ENCODE data around the gene EPS8L1. TPM values are rescaled to one million over a fixed set of nuclear protein-coding genes. Genes with fewer than 3 reads are reported as not detected.

EPS8L1 gene
- total RNA-seq, 2 donors from 2014 or later: 22.1 to 23.3 TPM

DNA sequence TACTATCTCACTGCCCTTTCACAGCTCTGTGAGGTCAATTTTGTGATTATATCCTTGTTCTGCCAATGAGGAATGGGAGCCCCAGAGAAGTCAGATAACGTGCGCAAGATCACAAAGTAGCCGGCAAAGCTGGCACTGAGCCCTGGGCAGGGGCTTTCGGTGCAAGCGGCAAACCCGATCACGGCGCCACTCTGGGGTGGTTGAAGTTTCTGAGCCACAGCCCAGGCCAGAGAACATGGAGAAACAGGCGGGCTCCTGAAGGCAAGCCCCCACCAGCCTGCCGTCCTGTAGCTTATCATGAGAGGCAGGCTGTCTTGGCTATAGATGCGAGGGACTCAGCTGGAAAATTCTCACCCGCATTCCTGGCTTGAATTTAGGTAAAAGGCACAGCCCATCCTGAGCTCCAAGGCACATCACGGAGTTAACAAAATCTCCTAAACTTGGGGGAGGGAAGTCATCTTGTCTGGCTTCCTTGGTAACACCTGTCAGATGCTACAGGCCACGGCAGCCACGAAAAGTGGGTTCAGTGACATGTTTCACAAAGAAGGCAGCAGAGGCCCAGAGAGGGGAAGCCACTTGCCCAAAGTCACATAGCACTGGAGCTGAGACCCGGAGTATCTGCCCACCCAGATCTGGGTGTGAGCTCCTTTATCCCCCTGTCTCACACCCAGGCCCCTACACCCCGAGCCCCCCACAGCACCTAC lies 60.9 kb downstream of the EPS8L1 start:
- Histone ChIP-seq H3K27me3 (peaks cover 0 to 17% of the 10 kb centered on the region in 2 donors), H3K9me3 (no peaks in the 10 kb centered on the region), H3K4me3 (no peak overlapping the region), H3K27ac (no peak overlapping the region), H3K36me3 (replicated peaks in 1 of 2; ENCODE audit: insufficient read depth in 1 of 2, low read depth in 2 of 2) (no peaks in the 10 kb centered on the region), H3K4me1 (peaks cover 6% of the 10 kb centered on the region)
- no peak for DNase-seq
- TF ChIP-seq, protein P1, sequence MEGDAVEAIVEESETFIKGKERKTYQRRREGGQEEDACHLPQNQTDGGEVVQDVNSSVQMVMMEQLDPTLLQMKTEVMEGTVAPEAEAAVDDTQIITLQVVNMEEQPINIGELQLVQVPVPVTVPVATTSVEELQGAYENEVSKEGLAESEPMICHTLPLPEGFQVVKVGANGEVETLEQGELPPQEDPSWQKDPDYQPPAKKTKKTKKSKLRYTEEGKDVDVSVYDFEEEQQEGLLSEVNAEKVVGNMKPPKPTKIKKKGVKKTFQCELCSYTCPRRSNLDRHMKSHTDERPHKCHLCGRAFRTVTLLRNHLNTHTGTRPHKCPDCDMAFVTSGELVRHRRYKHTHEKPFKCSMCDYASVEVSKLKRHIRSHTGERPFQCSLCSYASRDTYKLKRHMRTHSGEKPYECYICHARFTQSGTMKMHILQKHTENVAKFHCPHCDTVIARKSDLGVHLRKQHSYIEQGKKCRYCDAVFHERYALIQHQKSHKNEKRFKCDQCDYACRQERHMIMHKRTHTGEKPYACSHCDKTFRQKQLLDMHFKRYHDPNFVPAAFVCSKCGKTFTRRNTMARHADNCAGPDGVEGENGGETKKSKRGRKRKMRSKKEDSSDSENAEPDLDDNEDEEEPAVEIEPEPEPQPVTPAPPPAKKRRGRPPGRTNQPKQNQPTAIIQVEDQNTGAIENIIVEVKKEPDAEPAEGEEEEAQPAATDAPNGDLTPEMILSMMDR (IDR thresholded peaks at IDR 0.05): no peak
- no peak for TF ChIP-seq POLR2A (IDR thresholded peaks at IDR 0.05)
- intact Hi-C loops (cut with DNase I): loop anchor here (5.0 kb wide), 1 partner anchor 281 kb away; no protein-coding TSS in a partner anchor
- ATAC-seq: no peak
- 50 to 59% methylated on average over 11 to 17 of the region's 17 CpGs for WGBS, 2 donors

Small RNA genes lying within 50 kb of the gene (microRNA-seq; reads per million reads assigned to microRNA genes)
- 0 reads per million in 2 donors for gene MIR7975 (ENCODE audit: borderline number of aligned reads in 2 of 2, borderline replicate concordance in 2 of 2)

Small RNA genes lying within 50 kb of the gene (small RNA-seq; reads per million reads assigned to genes)
- not detected for gene MIR7975

Other genes starting within 250 kb of the EPS8L1 start
- not detected for gene KIR2DS4, start 243.2 kb upstream of the EPS8L1 start, total RNA-seq
- not detected for gene KIR3DL2, start 225.4 kb upstream of the EPS8L1 start, total RNA-seq
- not detected for gene FCAR, start 201.6 kb upstream of the EPS8L1 start, total RNA-seq
- not detected for gene NCR1, start 169.7 kb upstream of the EPS8L1 start, total RNA-seq
- gene NLRP7, start 128.3 kb upstream of the EPS8L1 start, total RNA-seq: not detected
- gene NLRP2, start 109.5 kb upstream of the EPS8L1 start, total RNA-seq: 10 to 100 TPM in 1 of 2 donors, 1 to 10 TPM in 1; 1.3 to 10.2 TPM
- under 1 TPM in 1 of 2 donors, not detected in 1; 0.78 TPM for gene GP6, start 37.6 kb upstream of the EPS8L1 start, total RNA-seq
- 10 to 100 TPM; 18.4 to 20.4 TPM for gene RDH13, start 12.7 kb upstream of the EPS8L1 start, total RNA-seq
- 100 to 1,000 TPM in 1 of 2 donors, 10 to 100 TPM in 1; 81.2 to 135 TPM for gene PPP1R12C, start 41.8 kb downstream of the EPS8L1 start, total RNA-seq
- not detected for gene TNNT1, start 73.3 kb downstream of the EPS8L1 start, total RNA-seq
- gene TNNI3, start 81.9 kb downstream of the EPS8L1 start, total RNA-seq: not detected
- 1 to 10 TPM; 1.6 TPM for gene DNAAF3, start 90.7 kb downstream of the EPS8L1 start, total RNA-seq
- gene SYT5, start 104.4 kb downstream of the EPS8L1 start, total RNA-seq: under 1 TPM in 1 of 2 donors, not detected in 1; 0.26 TPM
- gene PTPRH, start 133.6 kb downstream of the EPS8L1 start, total RNA-seq: 10 to 100 TPM; 14.8 to 15.8 TPM
- gene TMEM86B, start 152.9 kb downstream of the EPS8L1 start, total RNA-seq: 1 to 10 TPM; 1.6 to 3.0 TPM
- 10 to 100 TPM; 19.2 to 20.8 TPM for gene PPP6R1, start 183.1 kb downstream of the EPS8L1 start, total RNA-seq
- 10 to 100 TPM; 12.5 to 51.1 TPM for gene HSPBP1, start 204.2 kb downstream of the EPS8L1 start, total RNA-seq
- gene BRSK1, start 208.1 kb downstream of the EPS8L1 start, total RNA-seq: 1 to 10 TPM in 1 of 2 donors, under 1 TPM in 1; 0.66 to 1.0 TPM
- 1 to 10 TPM in 1 of 2 donors, not detected in 1; 1.0 TPM for gene TMEM150B, start 249.5 kb downstream of the EPS8L1 start, total RNA-seq

Data from body of pancreas (tissue), 4 donors.